HG03571 (cell line): Measurements from ENCODE around the gene JAKMIP3.

Experiments
- ATAC-seq: cut with Tn5 transposase; IDR thresholded peaks from one replicate; pipeline ENCODE4 v1.9.1; 2021; ENCODE audit not compliant: unreplicated experiment

The JAKMIP3 gene

DNA sequence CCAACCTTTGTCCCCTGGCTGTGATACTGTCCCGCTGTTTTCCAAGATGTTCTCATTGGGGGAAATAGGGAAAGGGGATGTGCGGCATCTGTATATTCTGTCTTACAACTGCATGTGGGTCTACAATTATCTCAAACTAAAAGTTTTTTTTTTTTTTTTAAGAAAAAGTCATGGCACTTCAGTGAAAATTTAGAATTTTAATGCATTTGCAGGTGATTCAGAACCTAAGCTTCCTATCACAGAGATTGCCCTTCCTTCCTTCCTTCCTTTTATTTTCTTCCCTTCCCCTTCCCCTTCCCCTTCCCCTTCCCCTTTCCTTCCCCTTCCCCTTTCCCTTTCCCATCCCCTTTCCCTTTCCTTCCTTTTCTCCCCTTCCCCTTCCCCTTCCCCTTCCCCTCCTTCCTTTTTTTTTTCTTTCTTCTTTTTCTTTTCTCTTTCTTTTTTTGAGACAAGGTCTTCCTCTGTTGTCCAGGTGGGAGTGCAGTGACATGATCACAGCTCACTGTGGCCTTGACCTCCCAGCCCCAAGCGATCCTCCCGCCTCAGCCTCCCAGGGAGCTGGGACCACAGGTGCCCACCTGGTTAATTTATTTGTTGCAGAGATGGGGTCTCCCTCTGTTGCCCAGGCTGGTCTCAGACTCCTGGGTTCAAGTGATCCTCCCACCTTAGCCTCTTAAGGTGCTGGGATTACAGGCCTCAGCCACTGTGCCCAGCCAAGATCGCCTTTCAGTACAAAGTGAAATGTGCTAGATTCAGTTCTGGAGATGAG, 32.0 kb downstream of the JAKMIP3 start:
- no peak for ATAC-seq

DNA sequence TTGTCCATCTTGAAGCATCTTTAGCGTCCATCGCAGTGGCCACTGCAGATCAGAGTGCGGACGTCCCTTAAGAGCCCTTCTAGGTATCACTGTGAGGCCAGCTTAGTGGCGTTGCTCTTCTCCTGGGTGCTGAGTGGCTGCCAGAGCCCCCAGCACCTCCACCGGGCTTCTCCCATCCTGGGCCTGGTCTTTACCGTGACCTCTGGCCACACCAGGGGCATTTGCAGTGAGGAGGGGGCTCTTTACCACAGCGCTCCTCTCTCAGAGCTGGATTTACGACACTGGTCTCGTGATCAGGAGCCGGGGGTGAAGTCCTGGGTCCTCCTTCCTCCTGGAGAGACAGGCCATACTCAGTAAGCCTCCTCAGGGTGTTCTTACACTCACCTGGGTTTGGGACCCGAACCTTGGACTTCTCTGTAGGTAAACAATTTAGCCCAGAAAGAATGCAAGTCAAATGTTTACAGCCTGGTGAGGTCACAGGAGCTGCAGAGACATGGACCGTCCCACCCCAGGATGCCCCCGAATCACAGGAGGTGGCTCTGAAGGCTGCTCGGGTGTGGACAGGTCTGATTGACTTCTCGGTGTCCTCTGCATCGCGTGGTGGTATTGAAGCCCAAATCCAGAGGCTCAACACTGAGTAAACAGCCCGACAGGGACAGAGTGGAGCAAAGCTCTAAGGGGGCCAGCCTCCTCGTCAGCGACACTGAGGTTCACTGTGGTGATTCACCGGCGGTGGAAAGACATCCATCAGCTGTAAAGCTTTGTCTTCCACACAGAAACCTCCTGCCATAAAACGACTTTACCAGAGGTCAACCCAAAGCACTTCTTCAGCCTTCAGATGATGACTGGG, 33.0 kb downstream of the JAKMIP3 start:
- no peak for ATAC-seq

DNA sequence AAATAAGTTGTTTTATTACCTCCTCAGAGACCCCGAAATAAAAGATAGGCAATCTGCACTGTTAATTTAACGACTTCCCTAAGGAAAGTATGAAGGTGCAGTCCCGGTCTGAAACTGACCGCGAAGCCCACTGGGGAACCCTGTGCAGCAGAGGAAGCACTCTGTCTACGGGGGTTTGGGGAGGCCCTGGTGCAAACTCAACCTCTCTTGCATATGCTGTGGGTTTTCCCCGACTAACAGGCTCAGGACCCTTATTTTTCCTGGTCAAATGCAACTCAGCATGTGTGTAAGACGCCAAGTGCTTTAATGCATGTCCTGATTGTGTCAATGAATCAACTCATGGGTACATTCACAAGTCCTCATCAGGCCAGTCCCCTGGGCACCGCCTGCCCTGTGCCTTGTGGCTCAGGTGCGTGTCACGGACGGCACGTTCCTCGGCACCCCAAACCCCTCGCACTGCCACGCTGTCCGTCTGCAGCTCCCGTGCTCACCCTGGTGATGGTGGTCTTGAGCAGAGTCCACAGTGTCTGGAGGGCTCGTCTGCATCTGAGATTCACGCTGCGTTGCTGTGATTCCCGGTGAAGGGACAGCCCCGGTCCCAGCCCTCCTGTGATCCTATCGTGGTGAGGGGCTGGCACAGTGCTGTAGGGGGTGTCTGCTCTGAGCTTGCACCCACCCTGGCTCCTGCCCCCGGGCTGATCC, 33.8 kb downstream of the JAKMIP3 start:
- ATAC-seq: no peak

DNA sequence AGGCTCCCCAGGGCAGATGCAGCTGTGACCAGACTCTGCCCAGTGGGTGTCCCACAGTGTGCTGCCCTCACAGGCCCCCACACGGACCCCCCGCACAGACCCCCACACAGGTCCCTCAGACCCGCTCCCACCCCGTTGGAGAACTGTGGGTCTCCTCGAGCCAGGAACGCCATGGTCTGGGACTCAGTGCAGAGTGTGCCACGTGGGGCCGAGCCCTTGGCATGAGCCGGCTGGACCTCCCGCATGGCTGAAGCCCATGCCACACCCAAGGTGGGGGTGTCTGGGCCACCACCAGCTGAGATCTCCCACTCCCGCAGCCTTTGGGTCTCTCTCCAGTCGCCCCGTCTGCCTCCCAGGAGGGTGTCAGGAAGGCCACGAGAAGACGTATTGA, 34.3 kb downstream of the JAKMIP3 start:
- ATAC-seq: no peak

DNA sequence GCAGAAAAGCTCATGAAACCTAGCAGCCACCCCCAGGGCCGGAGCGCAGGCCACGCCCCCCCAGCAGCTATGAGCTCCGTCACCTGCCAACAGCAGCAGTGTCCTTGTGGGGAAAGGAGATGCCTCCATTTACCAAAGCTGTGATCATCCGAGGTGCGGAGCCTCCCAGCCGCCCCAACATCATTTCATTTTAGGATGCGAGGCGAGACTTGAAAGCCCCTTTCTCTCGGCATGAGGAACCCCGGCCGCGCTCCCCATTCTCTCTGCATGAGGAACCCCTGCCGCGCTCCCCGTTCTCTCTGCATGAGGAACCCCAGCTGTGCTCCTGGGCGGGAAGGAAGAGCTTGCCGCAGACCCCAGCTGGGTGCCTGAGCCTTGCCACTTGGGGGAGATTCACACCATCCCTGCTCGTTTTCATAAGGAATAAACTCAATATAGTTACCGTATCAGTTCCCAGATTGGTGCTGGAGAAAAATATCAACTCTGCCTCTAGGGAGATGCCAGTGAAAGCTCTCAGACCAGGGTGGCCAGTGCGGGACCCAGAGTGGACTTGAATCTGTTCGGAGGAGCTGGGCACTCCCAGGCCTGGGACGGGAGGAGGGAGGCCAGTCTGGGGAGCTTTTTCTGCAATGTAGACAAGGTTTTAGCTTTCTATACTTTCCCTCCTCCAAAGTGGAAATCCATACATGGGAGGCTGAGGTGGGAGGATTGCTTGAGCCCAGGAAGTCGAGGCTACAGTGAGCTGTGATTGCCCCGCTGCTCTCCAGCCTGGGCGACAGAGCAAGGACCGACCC, 35.0 kb downstream of the JAKMIP3 start:
- no peak for ATAC-seq

DNA sequence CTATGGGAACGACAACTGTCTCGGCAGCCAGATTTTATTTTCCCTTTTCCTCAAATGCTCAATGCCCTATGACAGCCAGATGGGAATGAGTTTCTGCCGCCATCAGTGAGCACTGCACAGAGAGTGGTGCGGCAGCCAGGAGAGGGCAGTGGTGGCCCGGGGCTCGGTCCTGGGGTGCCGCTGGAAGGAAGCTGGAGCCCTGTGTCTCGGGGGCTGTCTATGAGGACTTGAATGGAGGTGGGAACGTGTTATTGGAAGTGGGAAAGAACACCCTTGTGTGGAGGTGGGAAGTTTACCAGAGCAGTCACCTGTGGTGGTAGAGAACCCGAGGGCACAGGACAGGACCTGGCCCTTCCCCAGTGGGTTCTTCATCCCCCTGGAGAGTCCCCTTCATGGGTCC, 35.8 kb downstream of the JAKMIP3 start:
- ATAC-seq: no peak

DNA sequence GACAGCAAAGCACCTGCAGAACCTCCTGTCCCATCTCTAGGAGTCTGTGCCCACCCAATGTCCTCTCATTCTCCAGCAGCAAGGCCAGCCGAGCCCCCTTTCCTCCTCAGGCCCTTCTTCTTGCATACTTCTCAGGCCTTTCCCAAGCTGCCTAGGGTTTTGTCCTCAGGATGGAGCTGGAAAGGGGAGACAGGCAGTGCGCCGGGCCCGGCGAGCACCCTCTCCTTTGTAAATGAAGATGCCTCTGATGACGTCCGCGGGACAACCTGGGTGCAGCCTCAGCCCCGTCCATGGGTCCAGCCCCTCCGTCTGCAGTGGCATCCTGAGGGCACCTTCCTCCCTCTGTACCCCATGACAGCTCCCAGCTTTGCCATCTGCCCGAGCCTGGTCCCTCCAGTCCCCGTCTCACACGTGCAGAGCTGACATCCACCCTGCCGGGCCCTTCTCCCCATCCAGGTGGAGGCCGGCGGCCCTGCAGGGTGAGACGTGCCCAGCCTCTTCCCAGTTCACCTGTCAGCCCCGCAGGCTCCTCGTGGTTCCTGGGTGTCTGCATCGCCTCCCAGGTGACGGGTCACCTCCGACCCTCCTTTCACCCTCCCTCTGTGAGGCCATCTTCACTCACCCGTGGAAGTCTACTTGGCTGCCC, 36.4 kb downstream of the JAKMIP3 start:
- ATAC-seq: no peak

DNA sequence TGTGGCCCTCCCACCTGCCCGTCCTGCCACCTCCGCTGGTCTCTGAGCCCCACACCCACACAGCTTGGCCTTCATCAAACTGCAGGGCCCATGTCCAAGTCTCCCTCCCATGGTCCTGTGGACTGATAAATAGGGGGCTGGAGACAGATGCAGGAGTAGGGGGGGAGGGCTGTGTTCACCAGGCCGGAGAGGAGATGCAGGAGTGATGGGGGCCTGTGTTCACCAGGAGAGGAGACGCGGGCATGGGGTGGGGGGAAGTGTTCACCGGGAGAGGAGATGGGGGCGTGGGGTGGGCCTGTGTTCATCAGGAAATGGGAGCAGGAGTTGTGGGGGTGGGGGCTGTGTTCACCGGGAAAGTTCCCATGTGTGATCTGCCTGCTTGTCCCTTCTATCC, 37.0 kb downstream of the JAKMIP3 start:
- ATAC-seq: no peak

DNA sequence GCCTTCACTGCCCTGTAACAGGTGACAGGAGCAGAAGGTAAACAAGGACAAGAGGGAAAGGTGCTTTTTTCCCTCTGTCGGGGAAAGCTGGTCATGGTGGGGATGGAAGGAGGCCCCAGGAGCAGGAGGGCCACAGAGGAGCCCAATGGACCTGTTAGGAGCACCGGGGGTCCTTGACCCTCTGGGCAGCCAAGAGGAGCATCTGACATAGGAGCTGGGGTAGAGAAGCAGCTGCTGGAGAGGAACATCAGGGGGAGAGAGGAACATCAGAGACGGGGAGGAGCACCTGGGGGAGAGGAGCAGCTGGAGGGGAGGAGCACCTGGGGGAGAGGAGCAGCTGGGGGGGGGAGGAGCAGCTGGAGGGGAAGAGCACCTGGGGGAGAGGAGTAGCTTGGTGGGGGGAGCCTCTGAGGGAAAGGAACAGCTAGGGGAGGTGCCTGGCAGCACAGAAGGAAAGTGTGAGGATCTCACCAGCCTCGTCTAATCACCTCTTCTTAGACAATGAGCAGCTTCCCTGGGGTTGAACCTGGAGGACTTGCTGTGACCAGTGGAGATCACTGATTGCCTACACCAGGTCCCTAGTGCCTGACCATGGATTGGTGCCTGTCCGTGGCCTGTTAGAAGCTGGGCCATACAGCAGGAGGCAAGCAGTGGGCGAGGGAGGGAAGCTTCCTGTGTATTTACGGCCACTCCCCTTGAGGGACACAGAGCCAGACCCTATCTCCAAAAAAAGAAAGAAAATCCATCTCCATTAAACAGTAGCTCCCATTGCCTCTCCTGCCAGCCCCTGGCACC, 37.6 kb downstream of the JAKMIP3 start:
- no peak for ATAC-seq

DNA sequence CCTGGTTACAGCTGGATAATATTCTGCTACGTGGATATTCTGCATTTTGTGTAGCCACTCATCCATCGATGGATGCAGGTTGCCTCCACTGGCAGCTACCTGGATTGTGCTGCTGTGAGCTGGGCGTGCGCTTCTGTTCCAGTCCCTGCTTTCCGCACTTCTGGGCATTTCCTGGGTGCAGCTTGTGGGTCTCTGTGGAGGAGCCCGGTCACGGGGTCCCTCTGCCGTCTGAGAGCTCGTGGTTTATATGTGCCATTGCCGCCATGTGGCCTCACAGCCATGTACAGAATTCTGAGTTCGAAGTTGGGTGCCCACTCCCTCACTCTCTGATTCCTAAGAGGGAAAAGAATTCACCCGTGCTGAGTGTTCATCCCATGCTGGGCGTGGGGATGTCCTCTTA, 38.3 kb downstream of the JAKMIP3 start:
- no peak for ATAC-seq

DNA sequence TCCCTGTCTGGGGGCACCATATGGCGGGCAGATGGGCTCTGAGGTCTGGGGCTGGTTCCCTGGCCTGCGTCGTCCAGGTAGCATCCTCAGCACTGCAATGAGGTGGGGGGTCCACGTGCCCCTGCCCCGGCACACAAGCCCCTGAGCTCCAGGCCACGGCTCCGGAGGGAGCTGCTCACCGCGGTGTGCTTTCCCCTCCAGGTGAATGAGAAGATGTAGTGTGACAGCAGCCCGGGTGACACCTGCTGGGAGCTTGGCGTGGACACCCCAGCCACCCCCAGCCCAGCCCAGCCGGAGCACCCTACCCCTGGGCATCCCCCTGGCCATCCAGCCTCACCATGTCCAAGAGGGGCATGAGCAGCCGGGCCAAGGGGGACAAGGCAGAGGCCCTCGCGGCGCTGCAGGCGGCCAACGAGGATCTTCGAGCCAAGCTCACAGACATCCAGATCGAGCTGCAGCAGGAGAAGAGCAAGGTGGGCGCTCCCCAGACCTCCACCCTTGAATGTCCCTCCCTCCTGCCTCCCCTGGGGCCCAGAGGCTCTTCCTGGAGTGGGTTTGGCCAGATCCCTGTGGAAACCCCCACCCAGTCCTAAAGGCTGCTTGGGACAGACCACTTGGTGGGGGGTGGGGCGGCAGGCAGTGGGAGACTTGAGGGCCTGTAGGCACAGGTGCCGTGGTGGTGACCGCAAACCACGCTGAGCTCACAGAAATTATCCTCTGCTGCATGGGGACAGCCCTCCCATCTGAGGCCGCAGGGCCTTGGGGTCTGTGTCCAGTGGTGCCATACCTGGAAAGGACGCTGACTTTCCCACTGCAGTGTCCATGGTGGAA, 38.9 kb downstream of the JAKMIP3 start:
- ATAC-seq: no peak

DNA sequence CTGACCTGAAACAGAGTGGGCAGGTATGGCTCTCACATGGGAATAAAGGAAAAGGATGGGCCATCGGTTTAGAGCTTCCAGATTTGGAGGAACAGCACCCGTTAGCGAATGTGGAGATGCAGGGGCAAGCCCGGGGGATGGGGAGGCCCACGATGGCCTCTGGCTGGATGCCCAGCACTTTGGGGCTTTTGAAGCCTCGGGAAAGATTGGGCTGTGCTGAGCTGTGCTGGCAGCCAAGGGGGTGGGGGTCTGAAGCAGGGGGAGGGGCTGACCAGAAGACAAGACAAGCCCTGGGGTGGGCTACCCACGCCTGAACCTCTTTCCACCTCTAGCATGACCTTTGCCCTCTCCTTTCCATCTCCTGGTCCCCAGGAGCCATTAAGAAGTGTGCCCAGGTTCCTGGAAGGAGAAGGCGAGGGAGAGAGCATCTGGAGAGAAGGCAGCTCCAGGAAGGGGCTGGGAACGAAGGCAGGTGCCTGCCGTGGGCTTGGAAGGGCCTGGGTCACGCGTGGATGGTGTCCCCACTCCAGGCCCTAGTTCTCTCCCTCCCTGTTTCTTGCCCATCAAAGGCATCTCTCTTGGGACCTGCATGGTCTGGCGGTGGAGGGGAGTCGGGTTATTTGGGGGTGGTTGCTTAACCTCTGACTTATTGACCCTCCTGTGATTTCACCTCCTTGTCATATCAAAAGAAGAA, 39.7 kb downstream of the JAKMIP3 start:
- no peak for ATAC-seq

DNA sequence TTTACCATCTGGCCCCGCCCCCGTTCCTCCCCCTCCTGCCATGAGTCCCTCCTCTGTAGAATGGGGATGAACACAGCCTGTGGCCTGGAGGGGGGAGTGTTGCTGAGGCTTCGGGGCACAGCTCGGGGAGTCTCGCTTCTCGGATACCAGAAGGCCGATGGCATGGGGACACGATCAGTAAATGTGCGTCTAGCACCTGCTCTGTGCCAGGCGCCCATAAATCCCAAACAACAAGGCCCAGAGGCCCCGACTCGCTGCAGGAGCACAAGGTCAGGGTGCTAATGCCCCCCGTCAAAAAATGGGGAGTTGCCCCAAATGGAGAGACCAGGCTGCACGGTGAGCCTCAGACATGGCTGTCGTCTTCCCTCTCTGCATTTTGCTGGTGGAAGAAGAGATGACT, 40.7 kb downstream of the JAKMIP3 start:
- ATAC-seq: no peak

DNA sequence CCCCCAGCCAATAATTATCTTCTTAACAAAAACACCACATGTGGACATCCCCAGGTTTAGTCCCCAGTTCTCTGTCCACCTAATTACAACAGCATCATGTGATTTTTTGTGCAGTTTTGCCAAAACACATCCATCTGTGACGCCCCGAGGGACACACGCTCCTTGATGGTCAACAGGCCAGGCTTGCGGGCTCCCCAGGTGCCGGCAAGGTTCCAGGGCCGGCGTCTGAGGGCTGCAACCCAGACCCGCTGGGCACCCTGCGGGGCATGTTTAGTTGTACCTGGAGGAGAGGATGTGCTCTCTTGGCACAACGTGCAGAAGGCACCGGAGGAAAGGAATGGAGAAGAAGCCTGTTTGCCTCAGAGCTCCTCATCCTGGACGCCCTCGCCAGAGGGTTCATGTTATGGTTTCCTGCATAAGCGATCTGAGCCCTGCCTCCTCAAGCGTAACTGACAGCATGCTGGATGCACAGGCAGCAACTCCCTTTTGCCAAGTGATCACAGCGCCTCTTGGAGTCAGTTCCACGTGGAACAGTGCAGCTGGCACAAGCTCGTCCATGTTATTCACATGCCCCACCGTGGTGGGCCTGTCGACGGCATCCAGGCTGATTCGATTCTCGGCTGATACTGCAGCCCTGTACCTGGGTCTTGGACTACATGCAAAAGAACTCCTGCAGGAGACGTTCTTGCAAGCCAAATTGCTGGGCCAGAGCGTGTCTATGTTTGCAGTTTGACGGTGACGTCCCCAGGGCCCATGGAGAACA, 41.6 kb downstream of the JAKMIP3 start:
- no peak for ATAC-seq

DNA sequence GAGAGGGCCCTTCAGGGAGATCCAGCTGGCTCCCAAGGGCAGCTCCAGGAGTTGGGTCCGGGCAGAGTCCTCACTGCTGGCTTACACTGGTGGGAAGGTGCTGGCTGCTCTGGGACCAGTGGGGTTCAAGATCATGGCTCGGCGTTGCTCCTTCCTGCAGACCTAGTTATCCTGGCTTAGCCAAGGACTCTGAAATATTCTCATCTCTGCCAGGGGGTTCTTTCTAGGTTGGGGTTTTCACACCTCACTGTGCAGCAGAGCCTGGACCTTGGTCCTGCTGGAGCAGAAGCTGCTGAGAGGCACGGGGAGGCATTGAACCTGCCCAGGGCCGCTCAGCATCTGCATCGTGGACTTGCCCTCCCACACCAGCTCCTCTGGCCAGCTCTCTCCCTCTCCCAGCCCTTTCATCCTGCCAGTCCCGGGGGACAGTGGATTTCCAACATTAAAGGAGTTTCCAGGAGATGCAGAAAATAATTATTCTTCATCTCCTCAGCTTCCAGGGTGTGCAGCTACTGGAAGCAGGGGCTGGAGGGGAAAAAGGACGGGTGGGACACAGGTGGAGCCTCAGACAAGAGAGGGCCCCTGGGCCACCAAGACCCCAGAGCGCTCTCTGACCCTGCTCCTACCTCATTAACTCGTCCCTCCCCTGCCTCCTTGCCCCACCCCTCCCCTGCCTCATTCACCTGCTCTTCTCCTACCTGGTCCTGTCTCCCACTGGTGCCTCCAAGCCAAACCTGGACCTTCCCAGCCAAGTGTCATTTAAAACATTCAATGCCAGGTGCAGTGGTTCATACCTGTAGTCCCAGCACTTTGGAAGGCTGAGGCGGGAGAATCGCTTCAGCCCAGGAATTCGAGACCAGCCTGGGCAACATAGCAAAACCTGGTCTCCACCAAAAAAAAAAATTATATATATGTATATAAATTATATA, 42.5 kb downstream of the JAKMIP3 start:
- no peak for ATAC-seq

DNA sequence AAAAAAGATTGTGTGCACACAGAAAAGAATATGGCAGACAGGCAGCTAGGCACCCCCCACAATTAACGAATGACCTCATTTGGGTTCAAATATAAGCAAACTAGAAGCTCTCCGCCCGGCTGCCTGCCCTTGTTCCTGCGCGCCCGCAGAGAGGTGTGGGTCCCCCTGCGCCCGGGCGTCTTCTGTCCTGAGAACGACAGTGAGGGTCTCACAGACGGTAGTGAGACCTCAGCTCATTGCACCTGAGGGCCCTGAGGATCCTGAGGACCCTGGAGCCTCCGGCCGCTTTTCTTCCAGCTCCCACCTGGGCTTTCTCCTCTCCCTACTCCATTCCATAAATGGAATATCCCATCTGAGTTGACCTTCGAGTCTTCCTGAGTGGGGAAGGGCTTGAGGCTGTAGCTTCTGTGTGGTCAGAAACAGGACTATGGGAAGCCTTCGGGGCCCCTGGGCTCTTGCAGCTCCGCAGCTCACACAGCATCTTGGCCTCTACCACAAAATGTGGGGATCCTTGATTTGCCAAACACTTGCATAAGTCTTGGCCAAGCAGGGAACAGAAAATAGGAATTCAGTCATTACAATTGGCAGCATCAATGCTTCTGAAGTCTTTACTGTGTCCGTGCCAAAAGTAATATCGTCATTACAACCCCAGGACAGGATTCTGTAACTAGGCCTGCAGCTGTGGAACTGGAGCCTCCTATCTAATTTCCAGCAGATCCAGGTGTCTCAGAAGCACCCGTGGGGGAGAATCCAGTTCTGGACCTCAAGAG, 43.8 kb downstream of the JAKMIP3 start:
- ATAC-seq: no peak
